Adrenal gland (tissue), 5 donors: ENCODE results near the gene ITIH2.

Experiments used
- CTCF ChIP-seq, 6 experiments: fragments of 450-650 bp in 4 of 6; fragments of 200-600 bp in 2 of 6; sonication (generic) in 1 of 6; IDR thresholded peaks; 1 replicate in 5 of 6; 2 replicates in 1 of 6; pipeline versions ENCODE4 v1.5.1 to v1.8.0; 2016 to 2021; ENCODE audit warnings: antibody characterized with exemption in 6 of 6, mild to moderate bottlenecking in 2 of 6, moderate library complexity in 1 of 6
- POLR2A ChIP-seq, 2 donors: fragments of 450-650 bp; IDR thresholded peaks; one replicate each; pipeline ENCODE4 v1.6.1; 2017; ENCODE audit warnings: antibody characterized with exemption in 2 of 2, mild to moderate bottlenecking in 2 of 2, moderate library complexity in 1 of 2
- donor health status: DM: no; HTN: no; CAD: no.

GRCh38 chr10:7776777-7777176, 73.7 kb downstream of the ITIH2 start:
- TF ChIP-seq CTCF (IDR thresholded peaks at IDR 0.05) (no peak), POLR2A (IDR thresholded peaks at IDR 0.05) (no peak)
